Measurements from ENCODE around the gene TRRAP. TPM values are rescaled to one million over a fixed set of nuclear protein-coding genes. Genes with fewer than 3 reads are reported as not detected.

Gene TRRAP
- total and polyA plus RNA-seq, 2 of the 8 experiments (the other 6 are each of a cell fraction or from before 2014, with no cell fraction given), result 21.7 to 48.6 TPM

- CTCF ChIA-PET (ENCODE audit: partially characterized antibody), result interaction anchor here (0.5 to 1.3 kb wide), 2 partner anchors 14 to 443 kb away, joined by 4 read pairs; no protein-coding TSS in a partner anchor
- Histone ChIP-seq H3K9ac (replicated peaks in 1 of 4; ENCODE audit: extremely low read depth in 1 of 4, low read depth in 3 of 4, low read length in 3 of 4) (no peak overlapping the region), H3K23ac (ENCODE audit: insufficient read length) (no peak overlapping the region), H3K4me1 (replicated peaks in 1 of 4; ENCODE audit: control insufficient read depth in 3 of 4, insufficient read depth in 4 of 4, low read length in 3 of 4) (no peaks in the 10 kb centered on the region), H2BK12ac (ENCODE audit: low read depth, low read length) (no peak overlapping the region), H3K27me3 (replicated peaks in 1 of 4; ENCODE audit: control insufficient read depth in 3 of 4, extremely low read depth in 1 of 4, insufficient read depth in 3 of 4, low read length in 3 of 4) (no peaks in the 10 kb centered on the region), H3K9me3 (ENCODE audit: insufficient read depth in 2 of 2, low read depth in 1 of 2, low read length in 1 of 2) (no peaks in the 10 kb centered on the region), H2AFZ (ENCODE audit: low read length) (no peak overlapping the region), H4K20me1 (replicated peaks in 1 of 2; ENCODE audit: control insufficient read depth in 1 of 2, insufficient read depth in 2 of 2, low read length in 2 of 2) (peaks cover 0 to 1% of the 10 kb centered on the region in 2 experiments), H3K23me2 (ENCODE audit: low read depth, low read length) (no peaks in the 10 kb centered on the region), H3K4ac (replicated peaks; ENCODE audit: insufficient read length, low read depth, low read length) (no peak overlapping the region), H3K79me1 (ENCODE audit: low read depth, low read length) (no peaks in the 10 kb centered on the region), H2BK5ac (ENCODE audit: low read depth, low read length) (no peak overlapping the region), H3K27ac (ENCODE audit: low read depth, low read length) (no peak overlapping the region), H3K56ac (replicated peaks; ENCODE audit: insufficient read length, low read depth, low read length) (no peak overlapping the region), H3K4me3 (ENCODE audit: extremely low read depth in 1 of 4, insufficient read depth in 2 of 4, low read depth in 3 of 4, low read length in 4 of 4) (no peak overlapping the region), H4K5ac (ENCODE audit: insufficient read length, low read depth, low read length) (no peak overlapping the region), H4K91ac (replicated peaks; ENCODE audit: insufficient read length, low read length) (no peak overlapping the region), H2AK5ac (ENCODE audit: low read depth, low read length) (no peak overlapping the region), H3K79me2 (ENCODE audit: control insufficient read depth in 1 of 2, insufficient read depth in 2 of 2, low read length in 2 of 2) (no peaks in the 10 kb centered on the region), H3K4me2 (ENCODE audit: insufficient read depth in 1 of 2, low read depth in 2 of 2, low read length in 2 of 2) (no peak overlapping the region), H3K14ac (ENCODE audit: insufficient read length) (no peak overlapping the region), H2BK120ac (replicated peaks; ENCODE audit: low read depth, low read length) (no peak overlapping the region), H2BK15ac (ENCODE audit: low read length) (no peak overlapping the region), H3K36me3 (ENCODE audit: control insufficient read depth in 2 of 4, insufficient read depth in 4 of 4, low read length in 3 of 4) (peaks cover 15 to 55% (median 39%) of the 10 kb centered on the region in 4 experiments; a peak in 6 of 8 replicates), H4K8ac (ENCODE audit: extremely low read depth, insufficient read depth, low read length) (no peak overlapping the region), H2BK20ac (ENCODE audit: low read length) (no peak overlapping the region), H3K18ac (ENCODE audit: extremely low read depth, low read length) (no peak overlapping the region)
- TF ChIP-seq CBX8 (IDR thresholded peaks at IDR 0.05; ENCODE audit: borderline replicate concordance, low read depth, low read length) (no peak), MAX (IDR thresholded peaks at IDR 0.05) (no peak), GABPA (IDR thresholded peaks at IDR 0.05; ENCODE audit: borderline replicate concordance, insufficient read depth, low read length) (no peak), CEBPB (IDR thresholded peaks at IDR 0.05; ENCODE audit: low read depth, low read length) (no peak), RFX5 (IDR thresholded peaks at IDR 0.05; ENCODE audit: borderline replicate concordance, low read depth, low read length) (no peak), SP4 (IDR thresholded peaks at IDR 0.05; ENCODE audit: low read length) (no peak), RXRA (IDR thresholded peaks at IDR 0.05; ENCODE audit: insufficient read depth, low read depth, low read length) (no peak), TCF12 (IDR thresholded peaks at IDR 0.05; ENCODE audit: low read depth, low read length) (no peak), FOSL1 (IDR thresholded peaks at IDR 0.05; ENCODE audit: insufficient read depth, low read depth, low read length) (no peak), ASH2L (IDR thresholded peaks at IDR 0.05; ENCODE audit: low read length) (no peak)
- TF ChIP-seq, protein P1, sequence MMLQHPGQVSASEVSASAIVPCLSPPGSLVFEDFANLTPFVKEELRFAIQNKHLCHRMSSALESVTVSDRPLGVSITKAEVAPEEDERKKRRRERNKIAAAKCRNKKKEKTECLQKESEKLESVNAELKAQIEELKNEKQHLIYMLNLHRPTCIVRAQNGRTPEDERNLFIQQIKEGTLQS (IDR thresholded peaks at IDR 0.05; ENCODE audit: insufficient read depth, low read depth, low read length), result no peak
- 90% methylated on average over 15 of the region's 15 CpGs; no CpG with 5 or more reads in 1 of the 2 experiments for WGBS, 2 experiments (ENCODE audit: extremely low coverage in 1 of 2, insufficient coverage in 1 of 2, insufficient read length in 1 of 2, insufficient replicate concordance in 2 of 2, low coverage in 1 of 2, low lambda C conversion rate in 2 of 2, missing lambda C conversion rate in 1 of 2)
- no peak for FAIRE-seq
- POLR2A ChIA-PET (ENCODE audit: partially characterized antibody), result no interaction called here
- no peak for DNase-seq (ENCODE audit: low read depth in 1 of 2, low spot score in 2 of 2)
Observed at GRCh38 chr7:99003419-99003818, 125.1 kb downstream of the TRRAP start.

Data from H1 (cell line).